ENCODE results near the gene USP54. TPM values are rescaled to one million over a fixed set of nuclear protein-coding genes. Genes with fewer than 3 reads are reported as not detected.

USP54 gene
- total and polyA plus RNA-seq, 4 donors, result 1.3 to 10.4 (median 6.3) TPM

GRCh38 chr10:73460897-73461296, 130.2 kb downstream of the USP54 start (continued):
- TF ChIP-seq, protein P1, sequence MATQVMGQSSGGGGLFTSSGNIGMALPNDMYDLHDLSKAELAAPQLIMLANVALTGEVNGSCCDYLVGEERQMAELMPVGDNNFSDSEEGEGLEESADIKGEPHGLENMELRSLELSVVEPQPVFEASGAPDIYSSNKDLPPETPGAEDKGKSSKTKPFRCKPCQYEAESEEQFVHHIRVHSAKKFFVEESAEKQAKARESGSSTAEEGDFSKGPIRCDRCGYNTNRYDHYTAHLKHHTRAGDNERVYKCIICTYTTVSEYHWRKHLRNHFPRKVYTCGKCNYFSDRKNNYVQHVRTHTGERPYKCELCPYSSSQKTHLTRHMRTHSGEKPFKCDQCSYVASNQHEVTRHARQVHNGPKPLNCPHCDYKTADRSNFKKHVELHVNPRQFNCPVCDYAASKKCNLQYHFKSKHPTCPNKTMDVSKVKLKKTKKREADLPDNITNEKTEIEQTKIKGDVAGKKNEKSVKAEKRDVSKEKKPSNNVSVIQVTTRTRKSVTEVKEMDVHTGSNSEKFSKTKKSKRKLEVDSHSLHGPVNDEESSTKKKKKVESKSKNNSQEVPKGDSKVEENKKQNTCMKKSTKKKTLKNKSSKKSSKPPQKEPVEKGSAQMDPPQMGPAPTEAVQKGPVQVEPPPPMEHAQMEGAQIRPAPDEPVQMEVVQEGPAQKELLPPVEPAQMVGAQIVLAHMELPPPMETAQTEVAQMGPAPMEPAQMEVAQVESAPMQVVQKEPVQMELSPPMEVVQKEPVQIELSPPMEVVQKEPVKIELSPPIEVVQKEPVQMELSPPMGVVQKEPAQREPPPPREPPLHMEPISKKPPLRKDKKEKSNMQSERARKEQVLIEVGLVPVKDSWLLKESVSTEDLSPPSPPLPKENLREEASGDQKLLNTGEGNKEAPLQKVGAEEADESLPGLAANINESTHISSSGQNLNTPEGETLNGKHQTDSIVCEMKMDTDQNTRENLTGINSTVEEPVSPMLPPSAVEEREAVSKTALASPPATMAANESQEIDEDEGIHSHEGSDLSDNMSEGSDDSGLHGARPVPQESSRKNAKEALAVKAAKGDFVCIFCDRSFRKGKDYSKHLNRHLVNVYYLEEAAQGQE (IDR thresholded peaks at IDR 0.05), result no peak

GRCh38 chr10:73459683-73460314, 131.3 kb downstream of the USP54 start:
- no peak overlapping the region for H3K9ac ChIP-seq (ENCODE audit: low read depth in 1 of 2, low read length in 2 of 2)
- H3K4me3 ChIP-seq (ENCODE audit: low read depth in 1 of 3, low read length in 3 of 3), result no peak overlapping the region
- WGBS, result 78% methylated on average over 6 of the region's 6 CpGs
- H3K27me3 ChIP-seq (ENCODE audit: control insufficient read depth in 4 of 4, insufficient read depth in 4 of 4, low read length in 3 of 4), result no peaks in the 10 kb centered on the region
- peaks cover 0 to 2% (median 0%) of the 10 kb centered on the region in 4 donors for H3K4me1 ChIP-seq (ENCODE audit: control insufficient read depth in 4 of 4, insufficient read depth in 4 of 4, low read length in 3 of 4)
- no peaks in the 10 kb centered on the region for H3K9me3 ChIP-seq (ENCODE audit: control insufficient read depth in 4 of 4, low read length in 3 of 4)
- no peak for TF ChIP-seq EGR1 (IDR thresholded peaks at IDR 0.05; ENCODE audit: low read depth in 2 of 2)
- TF ChIP-seq GABPA (IDR thresholded peaks at IDR 0.05 in 1 of 2, conservative IDR thresholded peaks at IDR 0.05 in 1 of 2), result no peak
- TF ChIP-seq NR2F2 (IDR thresholded peaks at IDR 0.05), result no peak
- TF ChIP-seq YY1 (IDR thresholded peaks at IDR 0.05), result no peak
- no peak for TF ChIP-seq FOXA2 (IDR thresholded peaks at IDR 0.05)
- no peak for TF ChIP-seq HNF4G (IDR thresholded peaks at IDR 0.05)
- no peak for TF ChIP-seq JUND (IDR thresholded peaks at IDR 0.05)
- no peak for DNase-seq (ENCODE audit: low spot score)
- H3K36me3 ChIP-seq (ENCODE audit: control insufficient read depth in 4 of 4, insufficient read depth in 3 of 4, low read depth in 1 of 4, low read length in 3 of 4), result peaks cover 0 to 3% (median 1%) of the 10 kb centered on the region in 4 donors
- no peak overlapping the region for H3K27ac ChIP-seq (ENCODE audit: low read depth in 1 of 2, low read length in 2 of 2)

DNA sequence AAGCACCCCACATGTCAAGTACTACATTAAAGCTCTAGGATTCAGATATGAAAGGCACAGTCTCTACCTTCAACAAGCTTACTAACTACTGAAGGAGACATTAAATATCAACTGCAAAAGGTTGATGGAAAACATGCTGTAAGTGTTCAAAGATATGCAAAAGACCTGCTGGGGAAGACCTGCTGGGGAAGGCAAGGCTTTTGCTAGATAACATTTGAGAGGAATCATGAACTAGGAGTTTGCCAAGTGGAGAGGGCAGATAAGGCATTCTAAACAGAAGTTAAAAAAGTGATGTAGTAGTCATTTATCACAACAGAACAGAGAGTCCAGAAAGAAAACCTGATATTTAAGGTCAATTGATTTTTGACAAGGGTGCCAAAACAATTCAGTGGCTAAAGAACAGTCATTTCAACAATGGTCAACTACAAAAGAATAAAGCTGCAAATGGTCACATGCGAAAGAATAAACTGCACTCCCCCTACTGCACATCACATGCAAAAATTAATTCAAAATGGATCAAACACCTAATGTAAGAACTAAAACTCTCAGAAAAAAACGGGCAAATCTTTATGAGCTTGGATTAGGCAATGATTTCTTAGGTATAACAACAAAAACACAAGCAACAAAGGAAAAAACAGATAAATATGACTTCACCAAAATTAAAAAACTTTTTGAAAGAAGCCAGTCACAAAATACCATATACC, 134.8 kb downstream of the USP54 start:
- no peak overlapping the region for H3K4me3 ChIP-seq (ENCODE audit: low read depth in 1 of 3, low read length in 3 of 3)
- 93% methylated on average over 2 of the region's 2 CpGs for WGBS
- no peak overlapping the region for H3K9ac ChIP-seq (ENCODE audit: low read depth in 1 of 2, low read length in 2 of 2)
- peaks cover 0 to 2% (median 0%) of the 10 kb centered on the region in 4 donors for H3K4me1 ChIP-seq (ENCODE audit: control insufficient read depth in 4 of 4, insufficient read depth in 4 of 4, low read length in 3 of 4)
- H3K9me3 ChIP-seq (ENCODE audit: control insufficient read depth in 4 of 4, low read length in 3 of 4), result no peaks in the 10 kb centered on the region
- H3K27ac ChIP-seq (ENCODE audit: low read depth in 1 of 2, low read length in 2 of 2), result no peak overlapping the region
- TF ChIP-seq NR2F2 (IDR thresholded peaks at IDR 0.05) (no peak), ZBTB33 (IDR thresholded peaks at IDR 0.05) (no peak), GABPA (IDR thresholded peaks at IDR 0.05 in 1 of 2, conservative IDR thresholded peaks at IDR 0.05 in 1 of 2) (no peak), TAF1 (conservative IDR thresholded peaks at IDR 0.05) (no peak), SP1 (IDR thresholded peaks at IDR 0.05) (no peak), EGR1 (IDR thresholded peaks at IDR 0.05; ENCODE audit: low read depth in 2 of 2) (no peak), RXRA (IDR thresholded peaks at IDR 0.05) (no peak), FOXA2 (IDR thresholded peaks at IDR 0.05) (no peak), JUND (IDR thresholded peaks at IDR 0.05) (no peak), FOXA1 (IDR thresholded peaks at IDR 0.05) (no peak), YY1 (IDR thresholded peaks at IDR 0.05) (no peak)
- TF ChIP-seq, protein P1 (IDR thresholded peaks at IDR 0.05), result no peak
- TF ChIP-seq, protein P2, sequence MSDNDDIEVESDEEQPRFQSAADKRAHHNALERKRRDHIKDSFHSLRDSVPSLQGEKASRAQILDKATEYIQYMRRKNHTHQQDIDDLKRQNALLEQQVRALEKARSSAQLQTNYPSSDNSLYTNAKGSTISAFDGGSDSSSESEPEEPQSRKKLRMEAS (IDR thresholded peaks at IDR 0.05), result no peak
- TF ChIP-seq, protein P3, sequence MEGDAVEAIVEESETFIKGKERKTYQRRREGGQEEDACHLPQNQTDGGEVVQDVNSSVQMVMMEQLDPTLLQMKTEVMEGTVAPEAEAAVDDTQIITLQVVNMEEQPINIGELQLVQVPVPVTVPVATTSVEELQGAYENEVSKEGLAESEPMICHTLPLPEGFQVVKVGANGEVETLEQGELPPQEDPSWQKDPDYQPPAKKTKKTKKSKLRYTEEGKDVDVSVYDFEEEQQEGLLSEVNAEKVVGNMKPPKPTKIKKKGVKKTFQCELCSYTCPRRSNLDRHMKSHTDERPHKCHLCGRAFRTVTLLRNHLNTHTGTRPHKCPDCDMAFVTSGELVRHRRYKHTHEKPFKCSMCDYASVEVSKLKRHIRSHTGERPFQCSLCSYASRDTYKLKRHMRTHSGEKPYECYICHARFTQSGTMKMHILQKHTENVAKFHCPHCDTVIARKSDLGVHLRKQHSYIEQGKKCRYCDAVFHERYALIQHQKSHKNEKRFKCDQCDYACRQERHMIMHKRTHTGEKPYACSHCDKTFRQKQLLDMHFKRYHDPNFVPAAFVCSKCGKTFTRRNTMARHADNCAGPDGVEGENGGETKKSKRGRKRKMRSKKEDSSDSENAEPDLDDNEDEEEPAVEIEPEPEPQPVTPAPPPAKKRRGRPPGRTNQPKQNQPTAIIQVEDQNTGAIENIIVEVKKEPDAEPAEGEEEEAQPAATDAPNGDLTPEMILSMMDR (IDR thresholded peaks at IDR 0.05; ENCODE audit: low read depth, low read length, missing input control), result no peak
- H3K27me3 ChIP-seq (ENCODE audit: control insufficient read depth in 4 of 4, insufficient read depth in 4 of 4, low read length in 3 of 4), result no peaks in the 10 kb centered on the region
- DNase-seq (ENCODE audit: low spot score), result no peak
- peaks cover 0 to 8% (median 3%) of the 10 kb centered on the region in 4 donors for H3K36me3 ChIP-seq (ENCODE audit: control insufficient read depth in 4 of 4, insufficient read depth in 3 of 4, low read depth in 1 of 4, low read length in 3 of 4)

All from liver (tissue), 9 donors.